SK-N-MC (cell line): Measurements from ENCODE around the gene CYP3A4.

ENCODE experiments used
- EZH2 ChIP-seq: fragments of 200-600 bp; sonication (generic); IDR thresholded peaks from one replicate; pipeline ENCODE4 v1.6.1; 2017; ENCODE audit warnings: antibody characterized with exemption
- FOXP2 ChIP-seq: optimal IDR thresholded peaks from 2 replicates; pipeline ENCODE3; 2011; ENCODE audit warnings: mild to moderate bottlenecking, moderate library complexity; ENCODE audit not compliant: insufficient read depth; ENCODE audit errors: extremely low read length, control extremely low read depth
- POLR2AphosphoS5 ChIP-seq: IDR thresholded peaks from 2 replicates; pipeline ENCODE4 v1.6.1; 2012; ENCODE audit warnings: mild to moderate bottlenecking, low read depth, low read length, borderline replicate concordance

DNA sequence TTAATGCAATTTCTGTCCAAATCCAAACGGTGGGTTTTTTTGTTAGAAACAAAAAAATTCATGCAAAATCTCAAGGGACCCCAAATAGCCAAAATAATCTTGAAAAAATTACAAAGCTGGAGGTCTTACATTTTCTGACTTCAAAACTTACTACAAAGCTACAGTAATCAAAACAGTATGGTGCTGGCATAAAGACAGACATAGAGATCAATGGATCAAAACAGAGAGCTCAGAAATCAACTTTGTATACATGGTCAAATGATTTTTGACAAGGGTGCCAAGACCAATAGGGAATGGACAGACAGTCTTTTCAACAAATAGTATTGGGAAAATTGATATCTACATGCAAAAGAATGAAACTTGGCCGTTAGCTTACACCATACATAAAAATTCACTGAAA lies 21.7 kb upstream of the CYP3A4 start:
- TF ChIP-seq POLR2AphosphoS5 (no peak), EZH2 (no peak), FOXP2 (no peak)
